GM13976 (cell line): ENCODE data around the gene BEND5.

ENCODE experiments used
- DNase-seq: peaks from one replicate; pipeline ENCODE4 v3.0.0; 2012; ENCODE audit warnings: low spot score
- in situ Hi-C: fragments of 300-500 bp; cut with MboI; formaldehyde crosslinking; loops from one replicate; pipeline ENCODE4 v1.12.0; 2022; ENCODE audit warnings: low sequenced_read_pairs, mixed read lengths, inconsistent platforms; ENCODE audit not compliant: unreplicated experiment
- TF ChIP-seq, protein P1 (sequence below): IDR thresholded peaks from 2 replicates; pipeline ENCODE4 v1.5.1; 2012; ENCODE audit warnings: borderline replicate concordance, mild to moderate bottlenecking; ENCODE audit not compliant: insufficient read depth; ENCODE audit errors: extremely low read depth, missing control alignments, control extremely low read depth

Gene BEND5

DNA sequence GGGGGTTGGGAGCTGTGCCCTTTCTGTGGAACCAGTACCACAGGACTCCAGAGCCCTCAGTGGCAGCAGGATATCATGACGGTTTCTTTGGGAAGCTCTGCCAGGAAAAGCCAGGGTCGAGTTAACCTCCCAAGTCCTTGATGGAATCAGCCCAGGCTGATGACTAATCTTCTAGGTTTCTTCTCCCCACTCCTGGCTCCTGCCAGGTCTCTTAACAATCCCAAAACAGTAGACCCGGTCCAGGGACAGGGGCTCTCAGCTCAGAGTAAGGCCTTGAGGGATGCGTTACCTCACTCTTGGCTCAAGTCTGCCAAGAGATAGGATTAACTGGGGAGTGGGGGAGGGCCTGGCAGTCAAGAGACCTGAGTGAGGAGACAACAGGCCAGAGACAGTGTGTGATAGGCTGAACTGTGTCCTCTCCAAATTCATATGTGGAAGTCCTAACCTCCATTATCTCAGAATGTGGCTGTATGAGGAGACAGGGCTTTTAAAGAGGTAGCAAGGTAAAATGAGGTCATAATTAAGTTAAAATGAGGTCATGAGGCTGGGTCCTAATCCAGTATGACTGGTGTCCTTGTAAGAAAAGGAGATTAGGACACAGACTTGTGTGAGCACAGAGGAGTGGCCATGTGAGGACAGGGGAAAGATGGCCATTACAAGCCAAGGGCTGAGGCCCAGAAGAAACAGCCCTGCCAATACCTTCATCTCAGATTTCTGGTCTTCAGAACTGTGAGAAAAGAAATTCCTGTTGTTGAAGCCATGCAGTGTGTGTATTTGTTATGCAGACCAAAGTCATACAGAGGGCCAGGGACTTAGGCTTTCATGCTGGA lies 95.0 kb downstream of the BEND5 start:
- in situ Hi-C loops, result loop anchor here (10.0 kb wide), 1 partner anchor 133 kb away; no protein-coding TSS in a partner anchor
- DNase-seq, result no peak
- TF ChIP-seq, protein P1, sequence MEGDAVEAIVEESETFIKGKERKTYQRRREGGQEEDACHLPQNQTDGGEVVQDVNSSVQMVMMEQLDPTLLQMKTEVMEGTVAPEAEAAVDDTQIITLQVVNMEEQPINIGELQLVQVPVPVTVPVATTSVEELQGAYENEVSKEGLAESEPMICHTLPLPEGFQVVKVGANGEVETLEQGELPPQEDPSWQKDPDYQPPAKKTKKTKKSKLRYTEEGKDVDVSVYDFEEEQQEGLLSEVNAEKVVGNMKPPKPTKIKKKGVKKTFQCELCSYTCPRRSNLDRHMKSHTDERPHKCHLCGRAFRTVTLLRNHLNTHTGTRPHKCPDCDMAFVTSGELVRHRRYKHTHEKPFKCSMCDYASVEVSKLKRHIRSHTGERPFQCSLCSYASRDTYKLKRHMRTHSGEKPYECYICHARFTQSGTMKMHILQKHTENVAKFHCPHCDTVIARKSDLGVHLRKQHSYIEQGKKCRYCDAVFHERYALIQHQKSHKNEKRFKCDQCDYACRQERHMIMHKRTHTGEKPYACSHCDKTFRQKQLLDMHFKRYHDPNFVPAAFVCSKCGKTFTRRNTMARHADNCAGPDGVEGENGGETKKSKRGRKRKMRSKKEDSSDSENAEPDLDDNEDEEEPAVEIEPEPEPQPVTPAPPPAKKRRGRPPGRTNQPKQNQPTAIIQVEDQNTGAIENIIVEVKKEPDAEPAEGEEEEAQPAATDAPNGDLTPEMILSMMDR, result no peak

DNA sequence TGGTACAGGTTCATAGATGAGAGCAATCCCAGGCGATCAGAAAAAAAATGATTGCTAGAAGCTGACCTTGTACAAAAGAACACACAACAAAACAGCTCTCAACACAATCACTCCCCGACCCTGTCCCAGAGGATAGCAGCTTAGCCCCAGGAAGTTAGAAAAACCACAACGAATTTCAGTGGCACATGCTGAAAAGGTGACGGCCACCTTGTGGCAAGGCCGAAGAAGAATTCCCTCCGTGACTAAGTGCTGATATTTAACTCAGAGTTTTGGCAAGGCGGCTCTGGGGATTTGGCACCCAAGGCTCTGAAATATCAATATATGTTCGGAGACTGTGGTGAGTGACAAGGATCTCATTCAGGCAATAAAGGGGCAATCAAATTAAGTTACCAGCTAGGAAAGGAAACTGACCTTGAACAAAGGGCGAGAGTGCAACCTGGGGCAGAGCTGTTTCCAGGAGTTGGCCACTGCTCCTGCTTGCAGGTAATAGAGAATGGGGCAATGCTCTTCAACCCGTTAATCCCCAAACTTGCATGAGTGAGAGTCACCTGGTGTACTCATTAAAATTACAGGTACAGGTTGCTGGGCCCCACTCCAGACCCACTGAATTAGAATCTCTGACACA lies 96.2 kb downstream of the BEND5 start:
- in situ Hi-C loops, result loop anchor here (10.0 kb wide), 1 partner anchor 134 kb away; no protein-coding TSS in a partner anchor
- TF ChIP-seq, protein P1, result no peak
- no peak for DNase-seq

DNA sequence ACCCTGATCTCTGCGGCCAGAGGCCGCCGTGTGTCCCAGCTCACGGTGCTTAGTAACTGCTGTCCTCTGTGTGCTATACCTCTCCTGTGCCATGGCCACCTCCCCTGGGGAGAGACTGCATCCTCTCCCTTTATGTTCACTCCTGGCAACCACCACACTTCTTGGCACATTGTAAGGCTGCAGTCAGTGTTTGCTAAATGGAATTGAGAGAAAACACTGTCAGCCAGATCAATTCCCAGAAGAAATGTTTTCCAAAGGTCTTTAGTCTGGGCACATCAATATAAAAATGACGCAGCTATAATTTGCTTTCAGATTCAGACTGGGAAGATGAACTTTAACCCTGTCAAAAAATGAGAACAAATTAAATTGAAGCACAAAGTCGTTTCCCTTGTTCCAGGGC lies 96.8 kb downstream of the BEND5 start:
- DNase-seq, result no peak
- in situ Hi-C loops, result loop anchor here (10.0 kb wide), 1 partner anchor 135 kb away; no protein-coding TSS in a partner anchor
- TF ChIP-seq, protein P1, result no peak

DNA sequence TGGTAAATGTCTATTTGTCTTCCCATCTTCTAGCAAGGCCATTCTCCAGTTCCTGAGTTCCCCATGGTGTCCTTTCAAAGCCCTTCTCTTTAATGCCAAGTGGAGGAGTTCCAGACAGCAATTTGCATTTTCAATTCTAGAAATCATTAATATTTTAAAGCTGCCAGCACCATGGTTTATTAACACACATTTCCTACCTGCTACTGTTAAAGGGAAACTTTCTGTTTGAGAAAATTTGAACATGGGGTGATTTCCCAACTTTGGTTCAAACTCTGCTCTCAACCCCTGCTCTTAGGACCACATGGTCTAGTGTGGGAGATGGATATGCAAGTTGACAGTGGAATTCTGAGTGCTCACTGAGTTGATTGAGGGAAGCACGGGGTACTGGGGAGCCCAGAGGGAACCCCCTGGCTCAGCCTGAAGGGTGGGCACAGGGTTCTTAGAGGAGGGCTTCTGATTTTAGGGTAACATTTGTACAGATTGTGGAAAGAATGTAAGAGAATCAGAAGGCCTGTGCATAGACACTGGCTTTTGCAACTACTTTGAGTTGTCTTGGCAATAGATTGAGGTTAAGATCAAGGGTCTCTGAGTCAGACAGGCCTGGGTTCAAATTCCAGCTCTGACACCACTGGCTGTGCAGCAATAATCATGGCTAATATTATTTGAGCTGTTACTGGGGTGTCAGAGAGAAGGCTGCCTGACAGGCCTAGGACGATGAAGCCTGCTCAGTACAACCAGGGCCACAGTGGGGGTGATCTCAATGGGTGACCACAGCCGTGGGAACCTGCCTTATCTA lies 97.8 kb downstream of the BEND5 start:
- DNase-seq, result no peak
- TF ChIP-seq, protein P1, result no peak
- in situ Hi-C loops, result no loop called here
